Glomerular visceral epithelial cell (primary cell): ENCODE results near the gene BABAM2.

Experiments
- DNase-seq: peaks from one replicate; pipeline ENCODE4 v3.0.0-alpha.2; 2016; ENCODE audit errors: extremely low spot score

The BABAM2 gene

GRCh38 chr2:28202719-28203118, 312.2 kb downstream of the BABAM2 start:
- no peak for DNase-seq

DNA sequence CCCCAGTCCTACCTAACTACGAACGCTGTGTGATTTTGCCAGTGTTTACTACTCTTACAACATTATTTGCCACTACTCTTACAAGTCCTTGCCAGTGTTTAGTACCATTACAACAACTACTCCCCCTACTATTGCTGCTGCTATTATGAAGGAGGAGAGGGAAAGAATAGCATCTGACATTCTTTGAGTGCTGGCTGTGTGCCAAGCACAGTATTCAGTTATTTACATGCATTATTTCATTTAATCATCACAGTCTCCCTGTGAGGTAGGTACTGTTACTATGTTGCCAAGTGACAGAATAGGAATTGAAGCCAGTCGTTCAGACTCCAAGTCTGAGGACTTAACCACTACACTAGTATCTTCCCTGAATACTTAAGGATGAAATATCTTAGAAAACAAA, 316.2 kb downstream of the BABAM2 start:
- DNase-seq: no peak

DNA sequence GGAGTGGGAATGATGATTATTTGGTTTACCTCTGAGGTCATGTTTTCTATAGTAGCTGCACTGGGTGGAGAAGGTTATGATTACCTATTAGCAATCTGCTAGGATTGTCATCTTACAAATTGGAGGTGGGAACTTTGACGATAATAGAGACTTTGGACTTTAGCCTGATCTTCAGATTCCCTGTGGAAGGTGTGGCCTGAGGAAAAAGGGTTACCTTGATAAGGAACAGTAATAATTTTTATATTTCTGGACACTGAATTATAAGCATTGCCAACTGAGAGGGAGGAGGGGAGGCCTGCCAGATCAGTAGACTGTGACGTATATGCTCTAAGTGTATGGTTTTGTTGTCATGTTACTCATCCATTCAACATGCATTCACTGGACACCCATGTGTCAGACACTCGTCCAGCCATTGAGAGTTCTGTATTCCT, 318.7 kb downstream of the BABAM2 start:
- peak; percentile 40 for DNase-seq

DNA sequence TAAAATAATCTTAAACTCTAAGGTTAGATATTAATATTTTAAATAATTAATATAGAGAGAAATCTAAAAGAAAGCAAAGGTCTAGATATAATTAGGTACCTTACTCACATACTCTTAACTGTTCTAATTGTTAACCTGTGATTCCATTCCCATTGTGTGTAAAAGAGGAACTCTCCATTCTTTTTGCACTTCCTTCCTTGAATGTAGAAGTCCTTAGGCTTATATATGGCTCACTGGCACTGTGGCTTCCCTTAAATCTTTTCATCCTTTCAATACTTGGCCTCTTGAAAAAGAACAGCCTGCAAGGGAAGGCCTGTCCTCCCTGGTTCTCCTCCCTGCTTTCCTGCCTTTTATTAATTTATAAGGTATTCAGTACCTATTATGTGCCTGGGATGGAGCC, 319.3 kb downstream of the BABAM2 start:
- no peak for DNase-seq

DNA sequence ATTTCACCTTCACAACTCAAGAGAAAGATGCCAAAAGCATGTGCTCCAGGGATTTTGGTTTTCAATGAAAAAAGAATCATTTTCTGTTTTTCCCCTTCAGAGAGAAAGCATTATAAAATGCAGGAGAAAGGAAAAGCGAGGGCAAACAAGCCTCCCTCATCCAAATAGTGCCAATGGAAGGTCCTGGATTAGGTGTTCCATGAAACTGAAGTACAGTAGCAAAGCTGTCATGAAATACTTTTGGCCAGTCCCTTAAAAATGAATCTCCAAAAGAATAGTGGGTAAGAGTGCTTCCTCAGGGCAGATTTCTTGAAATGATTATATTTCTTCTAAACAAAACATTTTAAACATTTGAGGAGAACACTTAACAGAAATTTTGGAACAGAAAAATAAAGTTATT, 320.0 kb downstream of the BABAM2 start:
- no peak for DNase-seq

GRCh38 chr2:28216331-28216730, 325.8 kb downstream of the BABAM2 start:
- DNase-seq: no peak

DNA sequence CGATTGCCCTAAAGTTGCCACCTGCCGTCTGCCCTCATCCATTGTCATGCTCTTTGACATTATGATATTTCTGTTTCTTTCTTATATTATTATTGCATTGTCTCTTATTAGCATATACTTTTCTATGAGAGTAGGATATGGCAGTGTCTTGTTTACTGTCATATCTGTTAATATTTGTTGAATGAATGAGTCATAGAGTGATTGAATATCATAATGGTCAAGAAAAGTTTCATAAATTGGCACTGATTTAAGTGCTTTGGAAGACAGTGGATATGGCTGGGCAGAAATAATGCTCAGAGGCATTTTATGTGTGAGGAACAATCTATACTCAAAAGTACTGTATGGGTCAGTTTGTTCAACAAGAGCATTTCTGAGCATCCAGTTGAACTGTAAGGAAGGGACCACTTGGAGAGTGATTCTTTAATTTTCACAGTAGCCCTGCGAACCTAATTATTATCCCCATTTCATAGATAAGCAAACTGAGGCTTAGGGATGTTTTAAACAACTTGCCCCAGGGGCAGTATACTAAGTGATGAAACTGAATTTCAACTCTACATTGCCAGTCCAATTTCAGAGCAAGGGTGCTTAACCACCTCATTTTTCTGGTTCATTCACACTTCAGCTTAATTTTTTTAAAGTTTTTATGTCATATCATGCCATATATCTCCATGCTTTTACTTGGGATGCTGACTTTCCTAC, 326.7 kb downstream of the BABAM2 start:
- DNase-seq: no peak

DNA sequence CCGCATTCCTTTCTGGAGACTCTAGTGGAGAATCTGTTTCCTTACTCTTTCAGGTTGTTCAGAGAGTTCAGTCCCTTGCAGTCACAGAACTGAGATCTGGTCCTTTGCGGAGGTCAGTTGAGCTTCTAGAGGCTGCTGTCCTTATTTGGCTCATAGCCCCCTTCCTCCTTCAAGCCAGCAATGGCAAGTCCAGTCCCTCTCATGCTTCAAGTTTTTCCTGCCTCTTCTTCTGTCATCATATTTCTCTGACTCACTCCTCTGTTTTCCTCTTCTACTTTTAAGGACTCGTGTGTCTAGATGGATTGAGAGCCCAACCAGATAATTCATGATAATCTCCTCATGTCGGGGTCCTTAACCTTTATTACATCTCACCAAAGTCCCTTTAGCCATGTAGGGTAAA, 328.6 kb downstream of the BABAM2 start:
- no peak for DNase-seq

- DNase-seq: no peak
Observed at GRCh38 chr2:28219758-28220368, 329.3 kb downstream of the BABAM2 start.

- peak; percentile 68 for DNase-seq
Observed at GRCh38 chr2:28224648-28225472, 334.3 kb downstream of the BABAM2 start.

DNA sequence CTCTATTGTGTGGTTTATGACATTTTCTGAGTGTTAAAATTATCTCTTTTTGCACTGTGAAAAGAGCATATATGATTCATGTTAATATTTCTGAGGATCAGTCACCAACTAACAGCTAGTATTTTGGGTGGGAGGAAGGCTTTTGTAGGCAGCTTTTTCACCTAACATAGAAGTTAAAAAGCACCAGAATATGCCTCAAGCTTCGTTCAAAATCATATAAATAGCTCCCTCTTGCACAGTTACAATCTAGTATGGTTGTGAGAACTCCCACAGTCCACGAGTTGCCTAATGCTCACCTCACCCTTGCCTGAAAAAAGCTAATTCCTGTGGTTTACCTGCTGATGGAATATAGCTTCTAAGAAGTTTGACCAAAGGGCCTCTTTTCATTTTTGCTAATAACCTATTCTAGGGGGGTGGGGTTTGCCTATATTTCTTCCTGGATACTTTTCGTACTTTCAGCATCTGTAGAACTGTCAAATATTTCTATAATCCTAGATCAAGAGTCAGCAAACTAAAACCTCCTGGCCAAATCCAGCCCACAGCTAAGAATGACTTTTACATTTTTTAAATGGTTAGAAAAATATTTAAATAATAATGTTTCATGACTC, 335.0 kb downstream of the BABAM2 start:
- DNase-seq: no peak

DNA sequence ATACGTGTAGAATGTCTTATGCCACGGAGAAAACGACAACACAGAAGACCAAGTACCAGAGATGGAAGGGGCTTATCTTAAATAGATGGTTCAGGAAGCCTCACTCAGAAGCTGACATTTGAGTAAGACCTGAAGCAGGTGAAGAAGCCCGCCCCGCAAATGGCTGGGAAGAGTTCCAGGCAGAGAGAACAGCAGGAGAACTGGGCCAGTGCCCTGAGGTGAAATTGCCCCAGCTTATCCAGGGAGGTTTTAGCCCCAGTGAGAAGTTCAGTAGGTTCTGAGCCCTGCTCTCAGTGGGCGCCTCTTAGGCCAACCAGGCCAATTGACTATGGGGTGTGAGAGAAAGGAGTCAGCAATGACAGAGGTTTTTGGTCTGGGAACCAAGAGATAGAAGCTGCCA, 336.0 kb downstream of the BABAM2 start:
- DNase-seq: no peak

DNA sequence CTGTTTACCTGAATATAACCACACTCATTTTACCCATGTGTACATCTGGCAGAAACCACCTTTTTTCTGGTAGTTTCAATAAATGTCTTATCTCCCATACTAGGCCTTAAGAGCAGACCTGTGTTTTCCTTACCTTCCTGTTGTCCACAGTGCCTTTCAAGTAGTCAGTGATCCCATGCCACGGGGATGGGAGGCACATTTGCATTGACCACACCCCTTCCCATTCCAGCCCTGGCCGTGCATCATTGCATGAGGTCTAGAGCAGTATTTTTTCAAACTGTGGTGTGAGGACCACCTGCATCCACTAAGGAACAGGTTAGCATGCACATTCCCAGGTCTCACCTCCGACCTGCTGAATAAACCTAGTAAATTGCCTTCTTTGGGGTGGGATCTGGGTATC, 337.0 kb downstream of the BABAM2 start:
- DNase-seq: no peak

- no peak for DNase-seq
Observed at GRCh38 chr2:28228434-28228995, 338.0 kb downstream of the BABAM2 start.

DNA sequence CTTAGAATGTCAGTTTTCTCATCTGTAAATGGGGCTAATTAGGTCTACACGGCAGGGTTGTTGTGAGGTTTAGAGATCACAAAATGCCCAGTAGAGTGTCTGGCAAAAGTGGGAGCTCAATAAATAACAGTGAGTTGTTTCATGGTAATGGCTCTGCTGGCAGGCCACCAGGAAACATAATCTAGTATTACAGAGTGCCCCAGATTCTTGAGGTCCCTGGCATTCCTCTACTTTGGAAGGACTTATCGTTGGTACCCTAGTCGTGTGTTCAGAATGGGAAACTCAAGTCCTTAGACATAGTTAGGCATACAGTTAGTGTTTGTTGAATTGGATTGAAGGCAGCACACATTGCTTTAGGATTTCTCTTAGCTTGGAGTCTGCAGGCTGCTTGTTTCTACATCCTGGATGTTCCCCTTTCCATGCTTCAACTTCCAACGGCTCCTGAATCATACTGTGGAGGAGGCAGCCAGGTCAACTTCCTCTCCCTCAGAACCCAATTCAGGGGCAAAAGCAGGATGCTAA, 340.6 kb downstream of the BABAM2 start:
- peak; percentile 52 for DNase-seq

DNA sequence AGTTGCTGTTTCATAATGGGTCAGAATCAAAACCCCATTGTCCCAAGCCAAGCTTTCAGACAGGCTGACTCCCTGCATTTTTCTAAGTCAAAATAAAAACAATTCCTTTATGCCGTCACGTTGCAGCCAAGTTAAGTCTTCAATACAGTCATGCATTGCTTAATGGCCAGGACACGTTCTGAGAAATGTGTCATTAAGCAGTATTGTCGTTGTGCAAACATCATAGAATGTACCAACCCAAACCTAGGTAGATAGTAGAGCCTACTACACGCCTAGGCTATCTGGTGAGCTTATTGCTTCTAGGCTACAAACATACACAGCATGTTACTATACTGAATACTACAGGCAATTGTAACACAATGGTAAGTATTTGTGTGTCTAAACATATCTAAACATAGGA, 341.8 kb downstream of the BABAM2 start:
- no peak for DNase-seq

DNA sequence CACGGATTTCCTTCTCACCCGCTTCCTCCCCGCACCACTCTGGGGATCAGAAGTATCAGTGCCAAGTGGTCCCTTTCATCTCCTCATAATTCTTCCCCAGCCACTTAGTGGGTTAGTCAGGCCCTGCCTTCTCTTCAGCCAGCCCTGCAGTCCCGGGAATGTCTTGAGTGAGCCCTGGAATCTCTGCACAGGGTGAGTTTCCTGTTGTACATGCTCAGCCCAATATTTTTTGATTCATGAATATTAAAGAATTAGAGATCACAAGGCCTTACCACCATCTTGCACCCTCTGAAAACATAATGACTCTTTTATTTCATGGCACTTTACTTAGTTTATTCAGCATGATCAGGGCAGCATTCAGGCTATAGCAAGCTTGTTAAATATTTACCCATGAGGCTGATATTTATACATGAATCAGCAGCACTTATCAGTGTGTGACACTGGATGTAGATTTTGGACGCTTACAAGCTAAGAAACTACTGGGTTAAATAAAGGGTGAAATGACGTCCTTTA, 342.7 kb downstream of the BABAM2 start:
- peak; percentile 70 for DNase-seq

GRCh38 chr2:28234807-28235206, 344.3 kb downstream of the BABAM2 start:
- no peak for DNase-seq

- DNase-seq: no peak
Observed at GRCh38 chr2:28239207-28239606, 348.7 kb downstream of the BABAM2 start.

- DNase-seq: no peak
Observed at GRCh38 chr2:28240937-28241336, 350.4 kb downstream of the BABAM2 start.

DNA sequence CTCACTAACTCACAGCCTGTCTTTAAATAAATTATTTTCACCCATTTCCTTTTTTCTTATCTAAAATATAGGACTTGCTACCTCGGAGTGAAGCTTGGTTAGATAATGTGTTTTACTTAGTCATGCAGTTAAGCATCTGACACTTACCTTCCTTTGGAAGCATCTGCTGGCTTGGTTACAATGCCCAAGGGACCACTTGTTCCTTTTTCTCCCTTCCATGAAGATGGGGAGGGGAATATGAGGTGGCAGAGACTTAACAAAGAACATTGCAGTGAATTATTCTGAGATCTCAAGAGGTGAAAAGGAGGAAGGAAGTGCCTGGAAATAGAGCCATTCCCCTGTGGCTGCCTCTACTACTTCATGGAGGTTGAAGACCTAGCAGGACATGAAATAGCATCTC, 356.8 kb downstream of the BABAM2 start:
- no peak for DNase-seq

DNA sequence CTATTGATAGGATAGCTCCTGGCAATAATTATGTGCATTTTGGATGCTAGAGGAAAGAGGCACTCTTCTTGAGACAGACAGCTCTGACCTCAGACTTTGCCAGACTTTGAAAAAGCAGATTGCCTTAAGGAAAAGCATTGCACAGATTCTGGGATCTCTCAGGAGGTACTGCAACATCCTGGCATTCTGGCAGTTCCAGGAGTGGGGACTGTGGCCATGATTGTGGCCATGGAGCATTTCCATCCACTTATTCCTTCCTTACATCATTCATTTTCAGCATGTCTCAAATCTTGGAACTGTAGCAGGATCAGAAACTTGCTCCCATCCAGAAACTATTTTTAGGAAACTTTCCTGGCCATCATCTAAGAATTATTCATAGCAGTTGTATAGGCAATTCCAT, 357.2 kb downstream of the BABAM2 start:
- no peak for DNase-seq
